Neural cell (in vitro differentiated cells): Measurements from ENCODE around the gene FAF2. TPM values are rescaled to one million over a fixed set of nuclear protein-coding genes. Genes with fewer than 3 reads are reported as not detected.

Experiments used
- H2AFZ ChIP-seq: fragments of 200-600, 300-800 bp; sonication (generic), shearing (Covaris generic); 2 replicates; pipeline ENCODE4 v1.6.0; 2014; ENCODE audit warnings: low read depth, mild to moderate bottlenecking, antibody characterized with exemption, low read length, moderate library complexity
- H3F3A ChIP-seq: fragments of 200-600 bp; shearing (Covaris generic); 2 replicates; pipeline ENCODE4 v1.6.1; 2016; ENCODE audit warnings: mild to moderate bottlenecking, moderate library complexity, mixed read lengths, antibody characterized with exemption, low read length; ENCODE audit not compliant: insufficient read depth, poor library complexity, severe bottlenecking
- H3K27ac ChIP-seq: fragments of 200-600, 300-800 bp; sonication (generic), shearing (Covaris generic); 2 replicates; pipeline ENCODE4 v1.5.1; 2014; ENCODE audit warnings: mild to moderate bottlenecking, low read length, moderate library complexity
- H3K27me3 ChIP-seq: fragments of 300-800, 200-600 bp; sonication (generic), shearing (Covaris generic); 2 replicates; pipeline ENCODE4 v1.6.0; 2014; ENCODE audit warnings: mild to moderate bottlenecking, low read depth, low read length, moderate library complexity; ENCODE audit not compliant: insufficient read depth
- H3K36me3 ChIP-seq: fragments of 300-800, 200-600 bp; sonication (generic), shearing (Covaris generic); 2 replicates; pipeline ENCODE4 v1.5.1; 2014; ENCODE audit warnings: mild to moderate bottlenecking, antibody characterized with exemption, low read length, moderate library complexity; ENCODE audit not compliant: insufficient read depth
- H3K4me2 ChIP-seq: fragments of 300-800, 200-600 bp; sonication (generic), shearing (Covaris generic); 2 replicates; pipeline ENCODE4 v1.6.0; 2014; ENCODE audit warnings: mild to moderate bottlenecking, low read length
- H3K4me3 ChIP-seq: fragments of 300-800, 200-600 bp; sonication (generic), shearing (Covaris generic); 2 replicates; pipeline ENCODE4 v1.5.1; 2014; ENCODE audit warnings: mild to moderate bottlenecking, low read length, moderate library complexity
- H3K79me2 ChIP-seq: fragments of 200-600 bp; shearing (Covaris generic); replicated peaks from 2 replicates; pipeline ENCODE4 v1.6.0; 2014; ENCODE audit warnings: mild to moderate bottlenecking, low read length, moderate library complexity; ENCODE audit not compliant: insufficient read depth
- H3K9ac ChIP-seq: fragments of 300-800, 200-600 bp; sonication (generic), shearing (Covaris generic); 2 replicates; pipeline ENCODE4 v1.6.1; 2016; ENCODE audit warnings: mild to moderate bottlenecking, low read length, mixed read lengths
- H3K9me2 ChIP-seq: fragments of 200-600 bp; shearing (Covaris generic); 2 replicates; pipeline ENCODE4 v1.6.1; 2016; ENCODE audit warnings: mild to moderate bottlenecking, low read length, mixed read lengths; ENCODE audit not compliant: insufficient read depth
- H3K9me3 ChIP-seq: fragments of 200-600, 300-800 bp; sonication (generic), shearing (Covaris generic); 2 replicates; pipeline ENCODE4 v1.6.1; 2016; ENCODE audit warnings: mild to moderate bottlenecking, mixed run types, low read length, moderate library complexity, mixed read lengths
- H4K20me1 ChIP-seq: fragments of 200-600 bp; shearing (Covaris generic); 2 replicates; pipeline ENCODE4 v1.6.1; 2016; ENCODE audit warnings: mild to moderate bottlenecking, mixed run types; ENCODE audit not compliant: insufficient read depth
- CTCF ChIP-seq: fragments of 450-650 bp; IDR thresholded peaks from 2 replicates; pipeline ENCODE4 v1.5.1; 2014; ENCODE audit warnings: antibody characterized with exemption, mild to moderate bottlenecking, moderate library complexity; ENCODE audit not compliant: poor library complexity, severe bottlenecking
- EP300 ChIP-seq: fragments of 450-650 bp; conservative IDR thresholded peaks from 2 replicates; pipeline ENCODE4 v1.6.1; 2014; ENCODE audit warnings: antibody characterized with exemption, mild to moderate bottlenecking, moderate library complexity; ENCODE audit not compliant: poor library complexity, severe bottlenecking
- EZH2 ChIP-seq: fragments of 200-600, 300-800 bp; shearing (Covaris generic), sonication (generic); IDR thresholded peaks from 2 replicates; pipeline ENCODE4 v1.6.1; 2014; ENCODE audit warnings: antibody characterized with exemption, low read length, borderline replicate concordance, mild to moderate bottlenecking; ENCODE audit not compliant: insufficient read depth, poor library complexity, severe bottlenecking
- MXI1 ChIP-seq: fragments of 450-650 bp; conservative IDR thresholded peaks from 2 replicates; pipeline ENCODE4 v1.6.1; 2014; ENCODE audit warnings: antibody characterized with exemption, mild to moderate bottlenecking; ENCODE audit not compliant: poor library complexity, severe bottlenecking
- POLR2AphosphoS5 ChIP-seq: IDR thresholded peaks from 2 replicates; pipeline ENCODE4 v1.6.1; 2012
- RAD21 ChIP-seq: fragments of 450-650 bp; conservative IDR thresholded peaks from 2 replicates; pipeline ENCODE4 v1.6.1; 2014; ENCODE audit warnings: antibody characterized with exemption, mild to moderate bottlenecking, moderate library complexity
- SMC3 ChIP-seq: fragments of 450-650 bp; conservative IDR thresholded peaks from 2 replicates; pipeline ENCODE4 v1.6.1; 2014; ENCODE audit warnings: antibody characterized with exemption, mild to moderate bottlenecking, moderate library complexity; ENCODE audit not compliant: poor library complexity
- TAF1 ChIP-seq: IDR thresholded peaks from 2 replicates; pipeline ENCODE4 v1.6.1; 2012; ENCODE audit warnings: low read depth
- polyA plus RNA-seq: library from polyadenylated mRNA; depleted of rRNA; stranded (reverse); fragments of >200 nt; gene quantifications from 2 replicates; pipeline ENCODE4 v1.2.3, GENCODE V29; 2014
- TF ChIP-seq, protein P1 (sequence below): IDR thresholded peaks from 2 replicates; pipeline ENCODE4 v1.6.1; 2012; ENCODE audit warnings: borderline replicate concordance

Gene FAF2
- polyA plus RNA-seq, 1 donor from 2014 or later = 30.8 TPM

DNA sequence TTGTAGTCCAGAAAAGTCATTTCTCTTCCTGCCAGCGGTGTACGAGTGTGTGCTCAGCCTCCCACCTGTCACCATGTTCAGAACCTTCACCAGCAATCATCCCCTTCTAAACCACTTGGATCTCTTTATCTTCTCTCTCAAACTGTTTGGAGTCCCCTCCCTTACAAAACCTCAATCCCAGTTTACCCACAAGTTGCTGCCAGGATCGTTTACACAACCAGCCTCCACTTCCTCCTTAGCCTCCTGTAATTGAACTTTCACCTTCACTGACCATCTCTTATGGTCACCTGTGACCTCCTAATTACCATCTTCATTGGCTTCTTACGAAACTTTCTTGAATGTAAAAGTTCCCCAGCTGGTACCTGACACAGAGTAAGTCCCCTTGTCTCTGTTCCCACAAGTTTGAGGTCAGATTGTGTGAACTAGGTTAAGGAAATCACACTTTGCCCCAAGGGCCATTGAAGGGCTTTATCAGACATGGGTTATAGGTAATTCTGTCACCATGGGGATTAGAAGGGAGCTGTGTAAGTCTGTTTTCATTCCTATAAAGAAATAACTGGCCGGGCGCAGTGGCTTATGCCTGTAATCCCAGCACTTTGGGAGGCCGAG lies 69.0 kb downstream of the FAF2 start:
- no peak overlapping the region for H2AFZ ChIP-seq
- no peak overlapping the region for H3K4me3 ChIP-seq
- no peak overlapping the region for H3K4me2 ChIP-seq
- H3K36me3 ChIP-seq = no peaks in the 10 kb centered on the region
- no peak overlapping the region for H3K9ac ChIP-seq
- no peak overlapping the region for H3K27ac ChIP-seq
- no peaks in the 10 kb centered on the region for H3K27me3 ChIP-seq
- no peaks in the 10 kb centered on the region for H3K79me2 ChIP-seq
- no peaks in the 10 kb centered on the region for H3K9me2 ChIP-seq
- no peak for TF ChIP-seq MXI1
- TF ChIP-seq EZH2 = no peak
- TF ChIP-seq EP300 = no peak
- TF ChIP-seq TAF1 = no peak
- no peak for TF ChIP-seq POLR2AphosphoS5
- no peak for TF ChIP-seq CTCF
- TF ChIP-seq SMC3 = no peak
- TF ChIP-seq, protein P1, sequence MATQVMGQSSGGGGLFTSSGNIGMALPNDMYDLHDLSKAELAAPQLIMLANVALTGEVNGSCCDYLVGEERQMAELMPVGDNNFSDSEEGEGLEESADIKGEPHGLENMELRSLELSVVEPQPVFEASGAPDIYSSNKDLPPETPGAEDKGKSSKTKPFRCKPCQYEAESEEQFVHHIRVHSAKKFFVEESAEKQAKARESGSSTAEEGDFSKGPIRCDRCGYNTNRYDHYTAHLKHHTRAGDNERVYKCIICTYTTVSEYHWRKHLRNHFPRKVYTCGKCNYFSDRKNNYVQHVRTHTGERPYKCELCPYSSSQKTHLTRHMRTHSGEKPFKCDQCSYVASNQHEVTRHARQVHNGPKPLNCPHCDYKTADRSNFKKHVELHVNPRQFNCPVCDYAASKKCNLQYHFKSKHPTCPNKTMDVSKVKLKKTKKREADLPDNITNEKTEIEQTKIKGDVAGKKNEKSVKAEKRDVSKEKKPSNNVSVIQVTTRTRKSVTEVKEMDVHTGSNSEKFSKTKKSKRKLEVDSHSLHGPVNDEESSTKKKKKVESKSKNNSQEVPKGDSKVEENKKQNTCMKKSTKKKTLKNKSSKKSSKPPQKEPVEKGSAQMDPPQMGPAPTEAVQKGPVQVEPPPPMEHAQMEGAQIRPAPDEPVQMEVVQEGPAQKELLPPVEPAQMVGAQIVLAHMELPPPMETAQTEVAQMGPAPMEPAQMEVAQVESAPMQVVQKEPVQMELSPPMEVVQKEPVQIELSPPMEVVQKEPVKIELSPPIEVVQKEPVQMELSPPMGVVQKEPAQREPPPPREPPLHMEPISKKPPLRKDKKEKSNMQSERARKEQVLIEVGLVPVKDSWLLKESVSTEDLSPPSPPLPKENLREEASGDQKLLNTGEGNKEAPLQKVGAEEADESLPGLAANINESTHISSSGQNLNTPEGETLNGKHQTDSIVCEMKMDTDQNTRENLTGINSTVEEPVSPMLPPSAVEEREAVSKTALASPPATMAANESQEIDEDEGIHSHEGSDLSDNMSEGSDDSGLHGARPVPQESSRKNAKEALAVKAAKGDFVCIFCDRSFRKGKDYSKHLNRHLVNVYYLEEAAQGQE = no peak
- no peak for TF ChIP-seq RAD21
- H3F3A ChIP-seq = no peaks in the 10 kb centered on the region
- no peaks in the 10 kb centered on the region for H3K9me3 ChIP-seq
- H4K20me1 ChIP-seq = no peaks in the 10 kb centered on the region

DNA sequence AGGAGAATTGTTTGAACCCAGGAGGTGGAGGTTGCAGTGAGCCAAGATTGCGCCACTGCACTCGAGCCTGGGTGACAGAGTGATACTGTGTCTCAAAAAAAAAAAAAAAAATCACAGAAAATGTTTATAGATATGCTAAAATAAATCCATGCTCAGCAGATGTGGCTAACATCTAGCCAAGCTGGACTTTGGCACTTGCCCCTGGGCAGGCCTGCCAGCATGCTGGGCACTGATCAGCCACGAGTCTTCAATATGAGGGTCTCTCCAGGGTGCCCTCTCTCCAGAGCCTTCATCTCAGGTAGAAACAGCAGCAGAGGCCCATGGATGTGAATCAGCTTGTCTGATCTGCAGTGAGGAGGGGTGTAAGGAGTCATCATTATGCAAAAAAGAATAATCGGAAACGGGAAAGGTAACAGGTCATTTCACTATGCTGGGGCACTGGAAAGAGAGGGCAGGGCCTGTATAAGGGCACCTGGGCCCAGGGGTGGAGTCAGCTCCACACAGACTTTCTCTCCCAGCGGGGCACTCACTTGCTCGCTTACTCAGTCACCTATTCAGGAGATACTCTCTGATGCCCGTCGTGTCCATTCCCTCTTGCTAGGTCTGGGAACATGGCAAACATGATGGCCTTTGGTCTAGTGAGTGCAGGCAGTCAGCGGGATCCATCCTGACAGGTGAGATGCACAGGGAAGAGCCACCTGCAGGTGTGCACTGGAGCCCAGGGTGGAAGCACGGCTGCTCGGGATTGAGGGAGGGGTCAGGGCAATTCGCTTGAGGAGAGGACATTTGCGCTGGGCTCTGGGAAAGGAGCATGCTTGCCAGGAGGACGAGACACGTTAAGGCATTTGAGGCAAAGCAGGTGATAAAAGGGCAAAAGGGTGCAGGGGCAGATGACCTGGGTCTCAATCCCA lies 71.9 kb downstream of the FAF2 start:
- TF ChIP-seq TAF1 = no peak
- no peak for TF ChIP-seq POLR2AphosphoS5
- no peak for TF ChIP-seq SMC3
- TF ChIP-seq, protein P1 = no peak
- TF ChIP-seq EP300 = no peak
- TF ChIP-seq RAD21 = no peak
- no peak for TF ChIP-seq EZH2
- no peak for TF ChIP-seq MXI1
- TF ChIP-seq CTCF = no peak
- Histone ChIP-seq H3F3A (no peaks in the 10 kb centered on the region), H3K9me2 (no peaks in the 10 kb centered on the region), H4K20me1 (no peaks in the 10 kb centered on the region), H3K79me2 (no peaks in the 10 kb centered on the region), H3K9ac (no peak overlapping the region), H3K27me3 (no peaks in the 10 kb centered on the region), H3K36me3 (no peaks in the 10 kb centered on the region), H3K9me3 (no peaks in the 10 kb centered on the region), H2AFZ (no peak overlapping the region), H3K4me3 (no peak overlapping the region), H3K4me2 (no peak overlapping the region), H3K27ac (no peak overlapping the region)
